Thyroid gland (tissue), 4 donors: ENCODE results near the gene MIS12.

ENCODE experiments used
- CTCF ChIP-seq, 6 experiments: fragments of 200-600 bp in 3 of 6; fragments of 450-650 bp in 3 of 6; sonication (generic) in 3 of 6; IDR thresholded peaks; one replicate each; pipeline ENCODE4 v1.5.1; 2016 to 2019; ENCODE audit warnings: antibody characterized with exemption in 6 of 6, mild to moderate bottlenecking in 2 of 6, inconsistent platforms in 1 of 6, moderate library complexity in 1 of 6
- POLR2A ChIP-seq, 2 donors: fragments of 450-650 bp; IDR thresholded peaks; one replicate each; pipeline ENCODE4 v1.6.1; 2017; ENCODE audit warnings: antibody characterized with exemption in 2 of 2, mild to moderate bottlenecking in 2 of 2, moderate library complexity in 1 of 2

GRCh38 chr17:5480962-5481361 is 5.4 kb upstream of the MIS12 start:
- no peak for TF ChIP-seq POLR2A (IDR thresholded peaks at IDR 0.05)
- TF ChIP-seq CTCF (IDR thresholded peaks at IDR 0.05), result no peak
